NT2/D1 (cell line): ENCODE measurements around the gene NRIP1.

Experiments
- SUZ12 ChIP-seq: IDR thresholded peaks from 2 replicates; pipeline ENCODE4 v1.6.1; 2011; ENCODE audit not compliant: insufficient read length, insufficient read depth; ENCODE audit errors: extremely low read depth
- YY1 ChIP-seq: IDR thresholded peaks from 2 replicates; pipeline ENCODE4 v1.6.1; 2011; ENCODE audit not compliant: insufficient read length, insufficient read depth
- ZNF274 ChIP-seq: IDR thresholded peaks from 2 replicates; pipeline ENCODE4 v1.6.1; 2011; ENCODE audit warnings: mild to moderate bottlenecking, low read depth, low read length

- TF ChIP-seq ZNF274: no peak
- no peak for TF ChIP-seq YY1
- no peak for TF ChIP-seq SUZ12
Measured at GRCh38 chr21:14961502-14961901, 103.3 kb downstream of the NRIP1 start.
